GM23338 (cell line): Measurements from ENCODE around the gene DCDC2. TPM values are rescaled to one million over a fixed set of nuclear protein-coding genes. Genes with fewer than 3 reads are reported as not detected.

ENCODE experiments used
- ATAC-seq: fragments of 200-7000 bp; cut with Tn5 transposase; 3 replicates; pipeline ENCODE4 v1.9.1; 2020
- DNase-seq: peaks from one replicate; pipeline ENCODE4 v3.0.0-alpha.2; 2015; ENCODE audit warnings: low spot score
- H2AFZ ChIP-seq: fragments of 200-600 bp; sonication (generic); 2 replicates; pipeline ENCODE4 v1.8.0; 2016; ENCODE audit warnings: antibody characterized with exemption, mild to moderate bottlenecking, moderate library complexity
- H3F3A ChIP-seq: fragments of 200-600 bp; sonication (generic); replicated peaks from 2 replicates; pipeline ENCODE4 v1.8.0; 2017; ENCODE audit warnings: antibody characterized with exemption, mixed run types, low read depth
- H3K27ac ChIP-seq: fragments of 200-600 bp; sonication (generic); 2 replicates; pipeline ENCODE4 v1.6.1; 2016; ENCODE audit warnings: low read depth
- H3K27me3 ChIP-seq: fragments of 200-600 bp; sonication (generic); 2 replicates; pipeline ENCODE4 v1.8.0; 2016; ENCODE audit warnings: mild to moderate bottlenecking, mixed run types, moderate library complexity; ENCODE audit not compliant: insufficient read depth
- H3K36me3 ChIP-seq: fragments of 200-600 bp; sonication (generic); 2 replicates; pipeline ENCODE4 v1.8.0; 2016; ENCODE audit warnings: mild to moderate bottlenecking; ENCODE audit not compliant: insufficient read depth
- H3K4me1 ChIP-seq: fragments of 200-600 bp; sonication (generic); 2 replicates; pipeline ENCODE4 v1.8.0; 2016; ENCODE audit warnings: mild to moderate bottlenecking, moderate library complexity; ENCODE audit not compliant: insufficient read depth
- H3K4me2 ChIP-seq: fragments of 200-600 bp; sonication (generic); 2 replicates; pipeline ENCODE4 v1.7.1; 2017; ENCODE audit warnings: mixed run types
- H3K4me3 ChIP-seq: fragments of 200-600 bp; sonication (generic); 2 replicates; pipeline ENCODE4 v1.6.1; 2016; ENCODE audit warnings: mixed run types
- H3K79me2 ChIP-seq: fragments of 200-600 bp; sonication (generic); replicated peaks from 2 replicates; pipeline ENCODE4 v1.8.0; 2017; ENCODE audit warnings: mild to moderate bottlenecking; ENCODE audit not compliant: insufficient read depth
- H3K9me2 ChIP-seq: fragments of 200-600 bp; sonication (generic); 2 replicates; pipeline ENCODE4 v1.8.0; 2017; ENCODE audit not compliant: insufficient read depth
- H4K20me1 ChIP-seq: fragments of 200-600 bp; sonication (generic); replicated peaks from 2 replicates; pipeline ENCODE4 v1.8.0; 2017; ENCODE audit warnings: mild to moderate bottlenecking; ENCODE audit not compliant: insufficient read depth
- H3K27ac Mint-ChIP-seq: 2 replicates; pipeline ENCODE4 v1.8.0; 2020; ENCODE audit warnings: inconsistent platforms, mild to moderate bottlenecking, moderate library complexity, mixed read lengths
- H3K27me3 Mint-ChIP-seq: 3 replicates; pipeline ENCODE4 v1.8.0; 2022; ENCODE audit warnings: low read depth, mild to moderate bottlenecking, moderate library complexity, mixed read lengths, inconsistent platforms; ENCODE audit not compliant: insufficient read depth, poor library complexity
- H3K36me3 Mint-ChIP-seq: 3 replicates; pipeline ENCODE4 v1.8.0; 2021; ENCODE audit warnings: low read depth, mild to moderate bottlenecking, inconsistent platforms, moderate library complexity, mixed read lengths
- H3K4me1 Mint-ChIP-seq: 3 replicates; pipeline ENCODE4 v1.8.0; 2020; ENCODE audit warnings: mild to moderate bottlenecking, inconsistent platforms, mixed read lengths
- H3K4me3 Mint-ChIP-seq: 3 replicates; pipeline ENCODE4 v1.8.0; 2021; ENCODE audit warnings: moderate library complexity, mild to moderate bottlenecking, inconsistent platforms, mixed read lengths
- H3K9me3 Mint-ChIP-seq: 3 replicates; pipeline ENCODE4 v1.8.0; 2020; ENCODE audit warnings: moderate library complexity, mild to moderate bottlenecking, inconsistent platforms, mixed read lengths
- EZH2 ChIP-seq: fragments of 200-600 bp; sonication (generic); IDR thresholded peaks from one replicate; pipeline ENCODE4 v1.8.0; 2017; ENCODE audit warnings: antibody characterized with exemption, mild to moderate bottlenecking, low read depth; ENCODE audit not compliant: unreplicated experiment
- JUNB ChIP-seq: IDR thresholded peaks from one replicate; pipeline ENCODE4 v1.6.1; 2016; ENCODE audit warnings: antibody characterized with exemption; ENCODE audit not compliant: unreplicated experiment
- NANOG ChIP-seq: IDR thresholded peaks from 2 replicates; pipeline ENCODE4 v1.6.1; 2016; ENCODE audit warnings: antibody characterized with exemption, borderline replicate concordance
- POLR2AphosphoS5 ChIP-seq: IDR thresholded peaks from 2 replicates; pipeline ENCODE4 v1.6.1; 2016; ENCODE audit warnings: antibody characterized with exemption, low read depth
- REST ChIP-seq: IDR thresholded peaks from one replicate; pipeline ENCODE4 v1.6.1; 2018; ENCODE audit warnings: antibody characterized with exemption; ENCODE audit not compliant: unreplicated experiment
- ZNF114 ChIP-seq: fragments of 250-450 bp; sonication (Bioruptor Pico); IDR thresholded peaks from 2 replicates; pipeline ENCODE4 v1.5.0; 2020; ENCODE audit warnings: mild to moderate bottlenecking, moderate library complexity
- ZNF331 ChIP-seq: fragments of 250-450 bp; sonication (Bioruptor Pico); IDR thresholded peaks from 2 replicates; pipeline ENCODE4 v1.5.0; 2020; ENCODE audit warnings: low read depth, mild to moderate bottlenecking, moderate library complexity
- ZNF462 ChIP-seq: fragments of 250-450 bp; sonication (Bioruptor Pico); IDR thresholded peaks from 2 replicates; pipeline ENCODE4 v1.5.0; 2020; ENCODE audit warnings: mild to moderate bottlenecking, moderate library complexity
- polyA plus RNA-seq: library from polyadenylated mRNA; unstranded; fragments of >200 nt; fragmentation: Nextera tagmentation; extraction: Ambion mirVana; gene quantifications from 2 replicates; pipeline ENCODE4 v1.2.1, GENCODE V29; 2016
- total RNA-seq: library from RNA; depleted of rRNA; stranded (reverse); fragments of >200 nt; shearing (Covaris generic); gene quantifications from 2 replicates; pipeline ENCODE4 v1.2.3, GENCODE V29; 2014
- TF ChIP-seq, protein P1 (sequence below), 2 experiments: fragments of 200-600 bp in 1 of 2; sonication (generic) in 1 of 2; conservative IDR thresholded peaks; 2 replicates each; pipeline versions ENCODE4 v1.5.1 to v1.6.1; 2016 to 2017; ENCODE audit warnings: antibody characterized with exemption in 2 of 2, low read depth in 2 of 2, mild to moderate bottlenecking in 2 of 2, moderate library complexity in 1 of 2
- TF ChIP-seq, protein P2 (sequence below): IDR thresholded peaks from 2 replicates; pipeline ENCODE4 v1.6.1; 2016; ENCODE audit warnings: antibody characterized with exemption

DCDC2 gene
- total and polyA plus RNA-seq, 2 experiments from 2014 or later = 0.59 to 0.79 TPM

DNA sequence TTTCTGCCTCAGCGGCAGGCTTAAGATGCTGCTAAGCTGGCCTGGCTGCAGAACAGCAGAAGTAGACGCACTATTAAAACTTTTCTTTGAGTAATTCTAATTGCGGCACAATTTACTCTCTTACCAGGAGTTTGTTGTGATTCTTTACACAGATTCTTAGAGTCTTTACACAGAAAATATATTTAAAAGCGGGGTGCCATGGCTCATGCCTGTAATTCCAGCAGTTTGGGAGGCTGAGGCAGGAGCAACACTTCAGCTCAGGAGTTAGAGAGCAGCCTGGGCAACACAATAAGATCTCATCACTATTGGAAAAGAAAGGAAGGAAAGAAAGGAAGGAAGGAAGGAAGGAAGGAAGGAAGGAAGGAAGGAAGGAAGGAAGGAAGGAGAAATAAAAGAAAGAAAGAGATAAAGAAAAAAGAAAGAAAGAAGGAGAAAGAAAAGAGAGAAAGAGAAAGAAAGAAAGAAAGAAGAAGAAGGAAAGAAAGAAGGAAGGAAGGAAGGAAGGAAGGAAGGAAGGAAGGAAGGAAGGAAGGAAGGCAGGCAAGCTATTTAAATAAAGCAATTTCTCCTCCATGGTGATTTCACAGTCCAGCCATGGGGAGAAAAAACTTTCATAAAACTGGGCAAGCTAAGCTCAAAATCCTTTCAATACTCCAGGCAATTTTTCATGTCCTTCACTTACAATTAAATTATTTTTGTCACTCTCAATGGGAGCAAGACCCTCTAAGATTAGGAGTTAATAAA, 23.8 kb upstream of the DCDC2 start (continued):
- no peak for TF ChIP-seq REST
- no peak for TF ChIP-seq POLR2AphosphoS5
- no peak for TF ChIP-seq ZNF114
- TF ChIP-seq ZNF331 (CRISPR knock-in tag) = no peak
- TF ChIP-seq, protein P1, sequence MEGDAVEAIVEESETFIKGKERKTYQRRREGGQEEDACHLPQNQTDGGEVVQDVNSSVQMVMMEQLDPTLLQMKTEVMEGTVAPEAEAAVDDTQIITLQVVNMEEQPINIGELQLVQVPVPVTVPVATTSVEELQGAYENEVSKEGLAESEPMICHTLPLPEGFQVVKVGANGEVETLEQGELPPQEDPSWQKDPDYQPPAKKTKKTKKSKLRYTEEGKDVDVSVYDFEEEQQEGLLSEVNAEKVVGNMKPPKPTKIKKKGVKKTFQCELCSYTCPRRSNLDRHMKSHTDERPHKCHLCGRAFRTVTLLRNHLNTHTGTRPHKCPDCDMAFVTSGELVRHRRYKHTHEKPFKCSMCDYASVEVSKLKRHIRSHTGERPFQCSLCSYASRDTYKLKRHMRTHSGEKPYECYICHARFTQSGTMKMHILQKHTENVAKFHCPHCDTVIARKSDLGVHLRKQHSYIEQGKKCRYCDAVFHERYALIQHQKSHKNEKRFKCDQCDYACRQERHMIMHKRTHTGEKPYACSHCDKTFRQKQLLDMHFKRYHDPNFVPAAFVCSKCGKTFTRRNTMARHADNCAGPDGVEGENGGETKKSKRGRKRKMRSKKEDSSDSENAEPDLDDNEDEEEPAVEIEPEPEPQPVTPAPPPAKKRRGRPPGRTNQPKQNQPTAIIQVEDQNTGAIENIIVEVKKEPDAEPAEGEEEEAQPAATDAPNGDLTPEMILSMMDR (conservative IDR thresholded peaks at IDR 0.05; ENCODE audit: low read depth in 2 of 2) = no peak

DNA sequence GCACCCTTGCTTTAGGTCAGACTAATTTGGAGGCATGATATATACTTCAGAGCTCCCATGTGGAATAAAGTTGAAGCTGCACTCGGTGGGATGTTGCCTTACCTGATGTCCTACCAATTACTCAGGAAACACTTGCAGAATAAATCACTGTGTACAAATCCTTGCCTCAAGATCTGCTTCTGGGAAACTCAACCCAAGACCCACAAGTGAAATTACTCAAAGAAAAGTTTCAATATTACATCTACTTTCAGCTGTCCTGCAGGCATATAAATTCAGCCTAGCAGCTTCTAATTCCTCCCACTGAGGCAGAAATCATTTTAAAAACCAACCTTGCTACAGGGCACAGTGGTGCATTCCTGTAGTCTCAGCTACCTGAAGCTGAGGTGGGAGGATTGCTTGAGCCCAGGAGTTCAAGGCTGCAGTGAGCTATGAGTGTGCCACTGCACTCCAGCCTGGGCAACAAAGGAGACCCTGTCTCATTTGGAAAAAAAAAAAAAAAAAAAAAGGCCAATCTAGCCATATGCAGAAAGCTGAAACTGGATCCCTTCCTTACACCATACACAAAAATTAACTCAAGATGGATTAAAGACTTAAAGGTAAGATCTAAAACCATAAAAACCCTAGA, 20.7 kb upstream of the DCDC2 start:
- H3K4me3 ChIP-seq = no peak overlapping the region
- Mint-ChIP-seq H3K27me3 (peaks cover 1% of the 10 kb centered on the region), H3K36me3 (no peaks in the 10 kb centered on the region), H3K4me3 (no peak overlapping the region), H3K4me1 (peaks cover 10% of the 10 kb centered on the region), H3K27ac (no peak overlapping the region), H3K9me3 (no peaks in the 10 kb centered on the region; the same call in none of the 3 replicates)
- no peaks in the 10 kb centered on the region for H3K79me2 ChIP-seq
- no peak overlapping the region for H2AFZ ChIP-seq
- no peaks in the 10 kb centered on the region for H3F3A ChIP-seq
- no peaks in the 10 kb centered on the region; the same call in 1 of the 2 replicates for H4K20me1 ChIP-seq
- no peaks in the 10 kb centered on the region for H3K9me2 ChIP-seq
- no peaks in the 10 kb centered on the region; the same call in 1 of the 2 replicates for H3K4me1 ChIP-seq
- no peaks in the 10 kb centered on the region for H3K36me3 ChIP-seq
- DNase-seq = no peak
- no peak for ATAC-seq
- no peaks in the 10 kb centered on the region for H3K27me3 ChIP-seq
- no peak overlapping the region for H3K4me2 ChIP-seq
- no peak overlapping the region for H3K27ac ChIP-seq
- TF ChIP-seq ZNF331 (CRISPR knock-in tag) = no peak
- TF ChIP-seq, protein P2, sequence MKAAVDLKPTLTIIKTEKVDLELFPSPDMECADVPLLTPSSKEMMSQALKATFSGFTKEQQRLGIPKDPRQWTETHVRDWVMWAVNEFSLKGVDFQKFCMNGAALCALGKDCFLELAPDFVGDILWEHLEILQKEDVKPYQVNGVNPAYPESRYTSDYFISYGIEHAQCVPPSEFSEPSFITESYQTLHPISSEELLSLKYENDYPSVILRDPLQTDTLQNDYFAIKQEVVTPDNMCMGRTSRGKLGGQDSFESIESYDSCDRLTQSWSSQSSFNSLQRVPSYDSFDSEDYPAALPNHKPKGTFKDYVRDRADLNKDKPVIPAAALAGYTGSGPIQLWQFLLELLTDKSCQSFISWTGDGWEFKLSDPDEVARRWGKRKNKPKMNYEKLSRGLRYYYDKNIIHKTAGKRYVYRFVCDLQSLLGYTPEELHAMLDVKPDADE = no peak
- no peak for TF ChIP-seq ZNF462 (CRISPR knock-in tag)
- TF ChIP-seq EZH2 = no peak
- no peak for TF ChIP-seq JUNB
- TF ChIP-seq NANOG = no peak
